HG03442 (cell line): ENCODE data around the gene BNIP5.

ENCODE experiments used
- ATAC-seq: cut with Tn5 transposase; IDR thresholded peaks from one replicate; pipeline ENCODE4 v1.9.1; 2021; ENCODE audit warnings: mild to moderate bottlenecking, moderate library complexity; ENCODE audit not compliant: unreplicated experiment

BNIP5 gene

DNA sequence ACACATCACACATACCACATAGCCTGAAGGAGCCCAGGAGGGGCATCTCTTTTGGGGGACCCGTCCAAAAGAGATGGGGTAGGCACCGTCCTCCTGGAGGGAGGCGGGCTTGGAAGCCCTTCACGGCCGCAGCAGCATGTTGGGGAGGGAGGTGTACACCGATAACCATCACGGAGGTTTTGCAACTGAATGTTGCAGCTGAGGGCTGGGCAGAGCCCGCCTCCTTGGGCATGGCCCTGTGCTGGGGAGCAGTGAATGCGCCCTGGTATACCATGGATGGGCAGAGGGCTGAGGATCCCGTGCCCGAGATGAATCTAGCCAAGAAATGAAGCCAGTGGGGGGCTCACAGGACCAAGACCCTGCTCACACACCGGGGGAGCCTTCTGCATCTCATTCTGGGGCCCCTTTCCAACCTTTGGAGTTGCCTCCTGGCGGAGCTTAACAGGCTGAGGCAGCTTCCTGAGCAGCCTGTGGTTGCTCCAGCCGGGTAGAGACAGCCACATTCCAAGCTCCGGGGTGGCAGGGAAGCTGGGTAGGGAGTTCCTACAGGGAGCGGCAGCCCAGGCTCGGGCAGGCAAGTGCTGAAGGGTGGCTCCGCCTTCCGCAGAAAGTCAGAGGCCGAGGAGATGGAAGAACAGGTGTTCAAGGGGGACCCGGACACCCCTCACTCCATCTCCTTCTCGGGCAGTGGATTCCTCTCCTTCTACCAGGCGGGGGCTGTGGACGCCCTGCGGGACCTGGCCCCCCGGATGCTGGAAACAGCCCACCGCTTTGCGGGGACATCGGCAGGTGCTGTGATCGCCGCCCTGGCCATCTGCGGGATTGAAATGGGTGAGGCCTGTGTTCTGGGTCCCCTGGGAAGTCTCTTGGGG lies 66.6 kb downstream of the BNIP5 start, which contains the start of gene PNPLA1:
Gene PNPLA1, plus strand, starts transcription at position 227 of the 872 bp plus-strand sequence. Its CDS starts 400 bp downstream, at position 627.
- ATAC-seq, result no peak

GRCh38 chr6:36268478-36269275 lies 68.0 kb downstream of the BNIP5 start:
- ATAC-seq, result no peak

DNA sequence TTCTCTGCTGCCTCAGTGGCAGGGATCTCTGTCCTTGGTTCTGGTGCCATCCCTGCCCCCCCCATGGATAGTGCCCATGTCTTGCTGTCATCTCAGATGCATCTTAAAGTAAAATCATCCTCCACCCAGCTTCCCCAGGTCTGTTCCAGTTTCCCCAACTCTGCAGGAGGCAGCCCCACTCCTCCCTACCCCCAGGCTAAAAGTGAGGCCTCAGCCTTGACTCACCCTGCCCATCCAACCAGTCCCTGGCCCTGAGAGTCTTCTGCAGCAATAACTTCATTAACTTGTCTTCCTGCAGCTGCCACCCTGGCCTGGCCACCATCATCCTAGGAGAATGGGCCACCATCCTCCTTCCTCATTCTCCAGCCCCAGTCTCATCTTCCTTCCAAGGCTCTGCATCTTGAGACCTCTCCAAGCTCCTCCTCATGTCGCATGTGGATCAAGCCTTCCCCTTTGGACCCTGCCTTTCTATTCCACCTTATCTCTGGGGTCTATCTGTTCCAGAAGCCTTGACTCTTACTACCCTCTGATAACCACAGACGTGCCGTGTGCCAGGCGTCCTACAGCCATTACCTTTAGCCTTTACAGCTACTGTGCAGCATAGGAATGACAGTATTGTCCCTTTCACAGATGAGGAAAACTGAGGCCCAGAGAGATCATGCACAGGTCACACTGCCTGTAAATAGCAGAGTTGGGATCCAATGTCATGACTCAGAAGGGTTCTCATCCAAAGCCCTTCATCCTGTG lies 68.8 kb downstream of the BNIP5 start:
- no peak for ATAC-seq

DNA sequence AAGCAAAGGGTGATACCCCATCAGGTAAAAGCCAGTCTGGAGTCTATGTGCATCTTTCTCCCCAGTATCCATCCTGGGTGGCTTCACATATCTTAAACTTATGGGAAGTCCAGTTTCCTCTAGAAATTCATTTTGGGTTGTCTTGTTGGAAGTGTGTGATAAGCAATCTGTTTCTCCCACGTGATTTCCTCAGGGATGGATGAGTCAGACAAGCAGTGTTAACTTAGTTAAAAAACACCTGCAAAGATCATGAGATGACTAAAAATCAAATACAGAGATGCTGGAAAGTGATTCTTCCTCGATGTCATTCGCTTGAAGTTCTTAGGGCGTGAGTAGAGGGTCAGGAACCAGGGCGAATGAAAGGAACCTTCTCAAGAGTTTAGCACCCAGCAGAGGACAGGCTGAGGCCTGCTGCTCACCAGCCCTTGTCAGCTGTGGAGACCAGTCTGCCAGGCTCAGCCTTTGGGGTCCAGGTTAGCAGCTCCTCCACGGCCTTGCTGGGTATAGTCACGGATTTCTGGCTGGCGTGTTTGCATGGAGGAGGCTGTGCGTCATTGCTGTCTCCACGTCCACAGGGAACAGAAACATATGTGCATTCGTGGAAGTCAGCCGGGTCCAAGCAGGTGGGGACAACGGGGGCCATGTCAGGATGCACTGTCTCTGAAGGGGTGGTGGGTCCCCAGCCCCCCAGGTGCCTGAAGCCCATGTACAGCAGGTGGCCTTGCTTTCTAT lies 69.6 kb downstream of the BNIP5 start:
- ATAC-seq, result no peak
